Measurements from ENCODE around the gene IFT122.

The IFT122 gene

DNA sequence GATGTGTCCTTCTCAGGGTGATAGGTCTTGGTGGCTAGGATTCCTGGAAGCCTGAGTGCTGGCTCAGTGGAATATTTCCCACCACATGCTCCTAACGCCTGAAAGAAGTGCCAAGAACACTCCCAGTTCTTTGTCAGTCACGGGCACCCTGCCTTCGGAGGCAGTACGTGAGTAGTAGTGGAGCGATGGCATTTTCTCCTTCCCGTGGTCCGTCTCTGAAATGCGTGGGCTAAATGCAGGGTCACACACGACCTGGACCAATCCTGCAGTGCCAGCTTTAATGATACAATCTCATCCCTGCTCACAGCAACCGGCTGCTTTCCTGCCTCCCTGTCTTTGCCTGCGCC, 117.5 kb downstream of the IFT122 start:
- H3K4me3 ChIP-seq (ENCODE audit: low read depth, low read length): no peak overlapping the region

GRCh38 chr3:129558081-129558771, 118.2 kb downstream of the IFT122 start:
- no peak overlapping the region for H3K4me3 ChIP-seq (ENCODE audit: low read depth, low read length)
- TF ChIP-seq, protein P1, sequence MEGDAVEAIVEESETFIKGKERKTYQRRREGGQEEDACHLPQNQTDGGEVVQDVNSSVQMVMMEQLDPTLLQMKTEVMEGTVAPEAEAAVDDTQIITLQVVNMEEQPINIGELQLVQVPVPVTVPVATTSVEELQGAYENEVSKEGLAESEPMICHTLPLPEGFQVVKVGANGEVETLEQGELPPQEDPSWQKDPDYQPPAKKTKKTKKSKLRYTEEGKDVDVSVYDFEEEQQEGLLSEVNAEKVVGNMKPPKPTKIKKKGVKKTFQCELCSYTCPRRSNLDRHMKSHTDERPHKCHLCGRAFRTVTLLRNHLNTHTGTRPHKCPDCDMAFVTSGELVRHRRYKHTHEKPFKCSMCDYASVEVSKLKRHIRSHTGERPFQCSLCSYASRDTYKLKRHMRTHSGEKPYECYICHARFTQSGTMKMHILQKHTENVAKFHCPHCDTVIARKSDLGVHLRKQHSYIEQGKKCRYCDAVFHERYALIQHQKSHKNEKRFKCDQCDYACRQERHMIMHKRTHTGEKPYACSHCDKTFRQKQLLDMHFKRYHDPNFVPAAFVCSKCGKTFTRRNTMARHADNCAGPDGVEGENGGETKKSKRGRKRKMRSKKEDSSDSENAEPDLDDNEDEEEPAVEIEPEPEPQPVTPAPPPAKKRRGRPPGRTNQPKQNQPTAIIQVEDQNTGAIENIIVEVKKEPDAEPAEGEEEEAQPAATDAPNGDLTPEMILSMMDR (IDR thresholded peaks at IDR 0.05; ENCODE audit: borderline replicate concordance, insufficient read depth, low read depth, low read length): no peak

More for the DNA sequence above, 117.5 kb downstream of the IFT122 start:
- TF ChIP-seq, protein P1 (IDR thresholded peaks at IDR 0.05; ENCODE audit: borderline replicate concordance, insufficient read depth, low read depth, low read length): no peak

- H3K4me3 ChIP-seq (ENCODE audit: low read depth, low read length): no peak overlapping the region
- TF ChIP-seq, protein P1 (IDR thresholded peaks at IDR 0.05; ENCODE audit: borderline replicate concordance, insufficient read depth, low read depth, low read length): no peak
These were observed 118.9 kb downstream of the IFT122 start for GRCh38 chr3:129558772-129559564.

- H3K4me3 ChIP-seq (ENCODE audit: low read depth, low read length): no peak overlapping the region
- TF ChIP-seq, protein P1 (IDR thresholded peaks at IDR 0.05; ENCODE audit: borderline replicate concordance, insufficient read depth, low read depth, low read length): no peak
These were observed 119.6 kb downstream of the IFT122 start for GRCh38 chr3:129559565-129560079.

DNA sequence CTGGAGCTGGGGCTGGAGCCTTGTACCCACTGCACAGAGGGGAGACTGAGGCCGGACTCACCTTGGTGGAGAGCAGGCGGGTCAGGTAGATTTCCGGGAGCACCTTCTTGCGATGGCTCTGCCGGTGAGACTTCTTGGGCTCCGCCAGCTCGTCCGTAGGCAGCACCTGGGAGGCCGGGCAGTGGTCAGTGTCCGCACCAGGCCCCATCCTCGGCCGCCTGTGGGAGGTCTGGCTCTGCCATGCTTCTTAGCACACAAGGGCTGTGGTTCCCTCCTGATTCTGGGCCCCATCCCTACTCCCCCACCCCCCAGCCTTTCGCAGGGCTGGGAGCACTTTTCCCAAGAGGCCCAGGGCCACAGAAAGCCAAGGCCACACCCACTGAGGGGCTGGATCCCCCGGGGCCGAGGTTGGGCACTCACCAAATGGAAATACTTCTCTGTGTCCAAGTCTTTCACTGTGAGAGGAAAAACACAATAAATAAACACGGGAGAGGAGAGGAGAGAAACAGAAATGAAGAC, 120.3 kb downstream of the IFT122 start:
- no peak overlapping the region for H3K4me3 ChIP-seq (ENCODE audit: low read depth, low read length)
- TF ChIP-seq, protein P1 (IDR thresholded peaks at IDR 0.05; ENCODE audit: borderline replicate concordance, insufficient read depth, low read depth, low read length): no peak

DNA sequence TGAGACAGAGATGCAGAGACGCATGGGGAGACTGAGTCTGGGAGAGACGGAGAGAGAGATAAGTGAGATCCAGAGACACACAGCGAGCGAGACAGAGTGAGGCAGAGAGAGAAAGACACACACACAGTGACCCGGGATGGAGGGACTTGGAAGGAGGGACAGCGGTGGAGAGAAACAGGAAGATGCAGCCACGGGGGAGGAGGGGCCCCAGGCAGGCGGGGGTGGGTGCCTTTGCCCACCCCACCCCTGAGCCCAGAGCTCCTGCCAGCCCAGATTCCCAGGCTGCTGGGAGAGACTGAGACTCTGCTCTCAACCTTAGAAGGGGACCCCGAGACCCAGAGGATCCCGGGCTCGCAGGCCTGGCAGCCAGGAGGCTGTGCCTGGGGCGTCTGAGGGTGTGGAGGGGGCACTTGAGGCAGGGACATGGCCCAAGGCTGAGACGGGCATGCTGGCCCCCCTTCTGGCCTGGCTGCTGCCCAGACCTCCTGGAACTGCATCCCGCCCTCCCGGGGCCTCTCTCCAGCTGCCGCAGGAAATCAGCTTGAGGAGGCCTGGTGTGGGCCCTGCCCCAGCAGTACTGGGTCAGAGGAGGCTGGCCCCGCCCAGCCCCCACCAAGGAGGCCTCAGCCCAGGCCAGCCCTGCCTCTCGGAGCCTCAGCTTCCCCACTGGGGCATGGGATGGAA, 121.0 kb downstream of the IFT122 start:
- H3K4me3 ChIP-seq (ENCODE audit: low read depth, low read length): no peak overlapping the region
- TF ChIP-seq, protein P1 (IDR thresholded peaks at IDR 0.05; ENCODE audit: borderline replicate concordance, insufficient read depth, low read depth, low read length): no peak
